HG02623 (cell line): ENCODE data around the gene UPK3A.
"Not testable (repeated sequence)": the region's sequence is repeated elsewhere in the genome, so short reads cannot be mapped to it uniquely, and the experiment has no call there.

ENCODE experiments used
- ATAC-seq: cut with Tn5 transposase; IDR thresholded peaks from one replicate; pipeline ENCODE4 v1.9.1; 2021; ENCODE audit warnings: moderate library complexity; ENCODE audit not compliant: unreplicated experiment

The UPK3A gene

GRCh38 chr22:45328261-45328660, 43.5 kb downstream of the UPK3A start:
- not testable (repeated sequence) for ATAC-seq

- ATAC-seq: no peak
These were observed 44.2 kb downstream of the UPK3A start for GRCh38 chr22:45328822-45329529.

- no peak for ATAC-seq
These were observed 44.8 kb downstream of the UPK3A start for GRCh38 chr22:45329530-45329936.

- no peak for ATAC-seq
These were observed 45.8 kb downstream of the UPK3A start for GRCh38 chr22:45330548-45330947.

- ATAC-seq: no peak
These were observed 46.7 kb downstream of the UPK3A start for GRCh38 chr22:45331486-45331885.

DNA sequence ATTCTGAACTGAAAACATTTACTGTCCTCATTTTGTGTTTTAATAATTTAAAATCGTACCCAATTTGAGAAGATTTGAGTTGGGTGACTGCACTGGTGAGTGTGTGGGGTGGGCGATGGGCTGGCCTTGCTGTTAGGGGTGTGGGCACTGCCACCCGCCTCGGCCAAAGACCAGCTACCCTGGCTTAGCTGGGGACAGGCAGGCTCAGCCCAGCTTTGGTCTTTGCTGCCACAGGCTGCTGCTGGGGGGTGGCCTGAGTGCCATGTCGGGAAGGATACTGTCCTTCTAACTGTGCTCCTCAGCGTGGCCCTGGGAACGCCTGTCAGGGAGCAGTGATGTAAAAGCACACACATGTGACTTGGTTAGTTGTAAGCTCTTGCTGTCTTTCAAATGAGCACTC, 47.3 kb downstream of the UPK3A start:
- no peak for ATAC-seq

DNA sequence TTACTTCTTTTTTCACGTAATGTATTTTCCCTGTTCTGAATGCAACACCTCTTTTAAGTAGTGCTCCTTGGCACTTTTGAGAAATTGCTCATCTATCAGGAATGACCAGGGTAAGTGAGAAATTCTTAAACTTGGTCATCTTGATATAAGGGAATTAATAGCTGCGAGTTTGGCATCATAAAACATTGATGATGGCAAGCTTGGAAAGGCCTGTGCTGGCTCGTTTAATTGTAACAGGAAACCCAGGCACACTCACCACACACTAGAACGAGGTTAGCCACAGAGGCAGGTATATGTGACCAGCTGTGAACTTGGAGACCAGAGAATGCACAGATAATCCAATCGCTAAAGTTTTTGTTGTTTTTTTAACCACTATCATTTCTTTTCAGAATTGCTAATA, 49.3 kb downstream of the UPK3A start:
- no peak for ATAC-seq

- ATAC-seq: no peak
These were observed 49.8 kb downstream of the UPK3A start for GRCh38 chr22:45334528-45334927.

- no peak for ATAC-seq
These were observed 50.5 kb downstream of the UPK3A start for GRCh38 chr22:45335021-45335818.

DNA sequence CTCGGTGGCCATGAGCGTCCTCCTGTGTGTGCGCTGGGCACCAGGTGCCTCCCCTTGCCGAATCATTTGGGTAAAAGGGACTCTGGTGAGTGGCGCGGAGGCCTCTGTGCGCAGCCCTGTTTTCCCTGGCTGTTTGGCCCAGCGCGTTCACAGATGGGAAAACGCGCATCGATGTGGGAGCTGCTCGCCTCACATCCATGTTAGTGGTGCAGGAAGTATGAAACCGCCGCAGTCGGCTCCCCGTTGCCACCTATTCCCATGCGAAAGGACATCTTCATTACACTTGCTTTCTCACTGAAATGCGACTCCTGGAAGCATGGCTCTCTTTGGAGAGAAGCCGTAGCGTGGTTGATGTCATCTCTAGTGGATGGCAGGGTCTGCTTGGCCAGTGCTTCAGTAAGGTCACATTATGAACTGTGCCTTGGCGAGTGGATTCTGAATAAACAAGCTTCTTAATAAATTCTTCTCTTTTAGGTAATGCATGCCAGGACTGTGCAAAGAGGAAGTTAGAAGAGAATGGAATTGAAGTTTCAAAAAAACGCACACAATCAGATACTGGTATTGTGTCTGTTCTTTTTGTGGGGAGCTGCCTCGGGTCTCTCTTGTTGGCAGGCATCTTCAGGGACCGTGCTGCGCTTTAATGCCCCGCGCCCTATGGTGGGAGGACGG, 51.2 kb downstream of the UPK3A start:
- no peak for ATAC-seq

DNA sequence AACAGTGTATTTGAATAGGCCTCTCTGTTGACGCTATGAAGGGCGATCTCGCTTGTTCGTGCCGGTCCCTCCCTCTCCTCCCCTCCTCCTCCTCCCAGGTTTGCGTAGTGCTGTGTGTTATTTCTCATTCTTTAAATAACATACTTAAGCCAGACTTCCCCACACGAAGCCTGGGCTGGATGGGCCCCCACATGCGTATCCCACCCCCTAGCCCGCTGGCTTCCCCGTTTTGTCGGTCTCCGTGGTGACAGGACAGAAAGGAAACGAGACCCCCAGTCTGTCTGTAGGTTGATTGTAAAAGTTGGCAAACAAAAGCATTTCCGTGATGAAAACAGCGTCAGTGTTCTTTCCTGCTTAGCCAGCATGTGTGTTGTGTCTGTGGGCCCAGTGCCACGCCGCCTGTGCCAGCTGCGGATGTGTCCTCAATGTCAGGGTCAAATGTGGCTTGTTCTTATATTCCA, 52.3 kb downstream of the UPK3A start:
- no peak for ATAC-seq

GRCh38 chr22:45337536-45337935, 52.8 kb downstream of the UPK3A start:
- ATAC-seq: no peak

- ATAC-seq: no peak
These were observed 54.0 kb downstream of the UPK3A start for GRCh38 chr22:45338795-45339194.

DNA sequence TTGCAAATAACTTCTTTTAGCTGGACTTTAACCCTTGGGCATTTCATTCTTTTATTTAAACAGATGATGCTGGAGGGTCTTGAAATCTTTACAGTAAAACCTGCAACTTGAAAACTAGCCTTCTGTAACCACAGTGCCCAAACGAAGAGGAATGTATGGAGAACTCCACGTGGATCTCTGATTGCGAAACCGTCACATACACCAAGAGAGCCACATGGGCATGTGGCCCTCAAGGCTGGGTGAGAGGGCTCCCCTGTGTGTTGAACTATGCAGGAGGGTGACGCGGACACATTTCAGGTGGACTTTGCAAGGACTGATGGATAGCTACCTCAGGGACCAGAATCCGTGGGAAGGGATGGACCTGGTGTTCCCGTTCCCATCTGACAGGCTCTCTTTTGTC, 55.6 kb downstream of the UPK3A start:
- ATAC-seq: no peak

DNA sequence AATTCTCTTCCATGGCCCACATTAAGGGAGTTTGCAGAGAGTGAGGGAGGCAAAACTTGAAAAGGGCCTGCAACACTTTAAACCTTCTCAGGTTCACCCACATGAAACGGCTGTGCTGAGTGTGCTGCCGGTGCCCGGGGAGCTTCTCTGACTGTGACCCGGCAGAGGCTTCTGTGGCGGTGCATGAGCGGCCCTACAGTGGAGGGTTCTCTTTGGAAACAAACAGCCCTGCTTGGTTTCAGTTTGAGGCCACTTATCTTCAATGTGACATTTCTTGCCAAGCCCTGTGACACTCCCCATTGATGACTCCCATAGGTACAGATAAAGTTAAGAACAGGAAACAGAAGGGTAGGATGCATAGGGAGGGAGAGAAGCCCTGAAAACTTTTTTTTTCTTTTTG, 56.7 kb downstream of the UPK3A start:
- ATAC-seq: no peak

- ATAC-seq: no peak
These were observed 58.4 kb downstream of the UPK3A start for GRCh38 chr22:45343143-45343542.

GRCh38 chr22:45344334-45344733, 59.6 kb downstream of the UPK3A start:
- no peak for ATAC-seq
